K562 (cell line): ENCODE measurements around the gene SLC39A7. TPM values are rescaled to one million over a fixed set of nuclear protein-coding genes. Genes with fewer than 3 reads are reported as not detected.

Experiments
- ATF1 ChIP-seq, 2 experiments: fragments of 450-650 bp in 1 of 2; IDR thresholded peaks; 2 replicates each; pipeline ENCODE4 v1.6.1; 2016; ENCODE audit warnings: missing compliant biosample characterization in 1 of 2, missing genetic modification characterization in 1 of 2
- ATF3 ChIP-seq, 2 experiments: fragments of 450-650 bp in 1 of 2; sonication (generic) in 1 of 2; formaldehyde crosslinking in 1 of 2; IDR thresholded peaks in 1 of 2; conservative IDR thresholded peaks in 1 of 2; 2 replicates each; pipeline versions ENCODE4 v1.6.1 to v1.8.1; 2016 to 2023; ENCODE audit warnings: mild to moderate bottlenecking in 2 of 2, moderate library complexity in 2 of 2, inconsistent platforms in 1 of 2, missing genetic modification reagents in 1 of 2
- ATF6 ChIP-seq: sonication (generic); formaldehyde crosslinking; IDR thresholded peaks from 2 replicates; pipeline ENCODE4 v1.4.0; 2020; ENCODE audit warnings: mild to moderate bottlenecking, missing genetic modification reagents
- ATF7 ChIP-seq: fragments of 450-650 bp; IDR thresholded peaks from 2 replicates; pipeline ENCODE4 v1.7.1; 2014; ENCODE audit warnings: mild to moderate bottlenecking, moderate library complexity
- BCLAF1 ChIP-seq, 2 experiments: fragments of 450-650 bp in 1 of 2; IDR thresholded peaks; 2 replicates each; pipeline ENCODE4 v1.6.1; 2011 to 2017; ENCODE audit warnings: low read depth in 2 of 2, antibody characterized with exemption in 1 of 2, borderline replicate concordance in 1 of 2, low read length in 1 of 2, mild to moderate bottlenecking in 1 of 2, mixed read lengths in 1 of 2; ENCODE audit not compliant: control insufficient read depth in 1 of 2
- COPS2 ChIP-seq: fragments of 450-650 bp; conservative IDR thresholded peaks from 2 replicates; pipeline ENCODE4 v1.6.1; 2016; ENCODE audit warnings: mild to moderate bottlenecking, moderate library complexity
- DLX4 ChIP-seq: fragments of 250-450 bp; sonication (Bioruptor Pico); IDR thresholded peaks from 2 replicates; pipeline ENCODE4 v1.6.1; 2021; ENCODE audit warnings: mild to moderate bottlenecking
- GATA2 ChIP-seq: sonication (generic); formaldehyde crosslinking; IDR thresholded peaks from 2 replicates; pipeline ENCODE4 v1.4.0; 2020; ENCODE audit warnings: mild to moderate bottlenecking, missing genetic modification reagents
- KLF10 ChIP-seq: fragments of 250-450 bp; sonication (Bioruptor Pico); IDR thresholded peaks from 2 replicates; pipeline ENCODE4 v1.6.1; 2021; ENCODE audit warnings: matching md5 sums
- MTF1 ChIP-seq: fragments of 250-450 bp; sonication (Bioruptor Pico); IDR thresholded peaks from 2 replicates; pipeline ENCODE4 v1.9.0; 2021; ENCODE audit warnings: moderate library complexity, mild to moderate bottlenecking, inconsistent platforms, borderline replicate concordance
- NBN ChIP-seq: fragments of 450-650 bp; IDR thresholded peaks from 2 replicates; pipeline ENCODE4 v1.6.1; 2016; ENCODE audit warnings: low read depth, mild to moderate bottlenecking
- RBFOX2 ChIP-seq: fragments of 200-400 bp; formaldehyde crosslinking; IDR thresholded peaks from 2 replicates; pipeline ENCODE4 v1.6.1; 2017; ENCODE audit warnings: low read depth, mild to moderate bottlenecking, low read length, moderate library complexity
- SRSF7 ChIP-seq: fragments of 200-400 bp; formaldehyde crosslinking; optimal IDR thresholded peaks from 2 replicates; pipeline ENCODE3; 2017; ENCODE audit warnings: mild to moderate bottlenecking, low read depth, low read length
- TRIM28 ChIP-seq: fragments of 450-650 bp; IDR thresholded peaks from 2 replicates; pipeline ENCODE4 v1.6.1; 2017
- ZC3H4 ChIP-seq: sonication (generic); formaldehyde crosslinking; IDR thresholded peaks from 2 replicates; pipeline ENCODE4 v1.9.0; 2021; ENCODE audit warnings: missing genetic modification reagents, borderline replicate concordance
- ZNF140 ChIP-seq: fragments of 250-450 bp; sonication (Bioruptor Pico); IDR thresholded peaks from 2 replicates; pipeline ENCODE4 v1.8.0; 2021; ENCODE audit warnings: moderate library complexity, mild to moderate bottlenecking, inconsistent platforms
- ZNF232 ChIP-seq: sonication (generic); formaldehyde crosslinking; IDR thresholded peaks from 2 replicates; pipeline ENCODE4 v1.8.0; 2022; ENCODE audit warnings: mild to moderate bottlenecking, missing genetic modification reagents
- ZNF282 ChIP-seq: sonication (generic); formaldehyde crosslinking; IDR thresholded peaks from 2 replicates; pipeline ENCODE4 v1.8.1; 2023; ENCODE audit warnings: missing genetic modification reagents
- ZNF589 ChIP-seq: fragments of 200-800 bp; sonication (Bioruptor generic); IDR thresholded peaks from 2 replicates; pipeline ENCODE4 v1.6.1; 2016; ENCODE audit warnings: low read depth, missing genetic modification characterization, missing compliant biosample characterization
- ZZZ3 ChIP-seq: fragments of 450-650 bp; IDR thresholded peaks from 2 replicates; pipeline ENCODE4 v1.6.1; 2016; ENCODE audit warnings: antibody characterized with exemption, mild to moderate bottlenecking, moderate library complexity
- polyA plus RNA-seq, 8 experiments: library from polyadenylated mRNA; depleted of rRNA in 4 of 8; stranded (reverse) in 5 of 8; unstranded in 3 of 8; fragments of >200 nt; fragmentation: Nextera tagmentation in 2 of 8; fragmentation: Illumina TruSeq in 1 of 8; extraction: Ambion mirVana in 2 of 8; extraction: Trizol in 1 of 8; gene quantifications; 2 replicates each; pipeline versions ENCODE4 v1.2.1 to v1.2.3, GENCODE V29; 2011 to 2014; ENCODE audit warnings: inconsistent platforms in 1 of 8, missing spikeins in 1 of 8
- total RNA-seq, 7 experiments: library from RNA; depleted of rRNA in 6 of 7; stranded (reverse); fragments of >200 nt in 6 of 7; fragmentation: Illumina TruSeq in 2 of 7; extraction: Trizol in 2 of 7; gene quantifications; 2 replicates each; pipeline versions ENCODE4 v1.2.1 to v1.2.3, GENCODE V29; 2011 to 2021; ENCODE audit warnings: low replicate concordance in 1 of 7

SLC39A7 gene
- total and polyA plus RNA-seq, 9 of the 15 experiments (the other 6 are each of a cell fraction or from before 2014, with no cell fraction given) = 21.7 to 169 (median 121) TPM

- TF ChIP-seq ZNF589 (CRISPR knock-in tag) (0 out of 2 replicates have a peak, but pooled peaks have one; percentile 15), NBN (peak; percentile 78; the same call in 1 of the 2 replicates), BCLAF1 (IDR thresholded peaks at IDR 0.05; ENCODE audit: borderline replicate concordance in 1 of 2, control insufficient read depth in 1 of 2, low read depth in 2 of 2, low read length in 1 of 2) (no peak), COPS2 (no peak), ZNF282 (CRISPR knock-in tag) (peak; percentile 91; the same call in 1 of the 2 replicates), ZNF232 (CRISPR knock-in tag) (0 out of 2 replicates have a peak, but pooled peaks have one; percentile 44), SRSF7 (no peak), ZZZ3 (no peak), KLF10 (CRISPR knock-in tag) (no peak), ATF1 (CRISPR knock-in tag; IDR thresholded peaks at IDR 0.05) (peak; percentile 81), ATF1 (tag; IDR thresholded peaks at IDR 0.05) (peak; percentile 98), RBFOX2 (peak; percentile 97), ZC3H4 (CRISPR knock-in tag) (peak; percentile 59; the same call in 1 of the 2 replicates), GATA2 (no peak), ATF7 (peak; percentile 95), DLX4 (CRISPR knock-in tag) (no peak), TRIM28 (0 out of 2 replicates have a peak, but pooled peaks have one; percentile 17), ZNF140 (CRISPR knock-in tag) (no peak), MTF1 (no peak), ATF6 (CRISPR knock-in tag) (no peak; the same call in 1 of the 2 replicates), ATF3 (IDR thresholded peaks at IDR 0.05) (peak; percentile 66), ATF3 (CRISPR knock-in tag; conservative IDR thresholded peaks at IDR 0.05) (peak; percentile 90)
Measured at GRCh38 chr6:33208091-33208967, 7.7 kb downstream of the SLC39A7 start, which contains the start of gene RING1 (continued).
